ENCODE data around the gene CCDC106. TPM values are rescaled to one million over a fixed set of nuclear protein-coding genes. Genes with fewer than 3 reads are reported as not detected.

Gene CCDC106
- total RNA-seq, 1 donor = 8.5 TPM

- H3K4me3 ChIP-seq (ENCODE audit: low read depth, low read length) = peak overlapping the region; percentile 91
- DNase-seq (ENCODE audit: low read depth) = no peak
- no peak for TF ChIP-seq CTCF (IDR thresholded peaks at IDR 0.05; ENCODE audit: insufficient read depth, low read length)
Measured at GRCh38 chr19:55676889-55677505, 29.0 kb downstream of the CCDC106 start.

GRCh38 chr19:55677572-55678028 lies 29.6 kb downstream of the CCDC106 start:
- H3K4me3 ChIP-seq (ENCODE audit: low read depth, low read length) = no peak overlapping the region
- no peak for TF ChIP-seq CTCF (IDR thresholded peaks at IDR 0.05; ENCODE audit: insufficient read depth, low read length)
- DNase-seq (ENCODE audit: low read depth) = no peak

GRCh38 chr19:55678121-55678671 lies 30.2 kb downstream of the CCDC106 start:
- no peak for DNase-seq (ENCODE audit: low read depth)
- H3K4me3 ChIP-seq (ENCODE audit: low read depth, low read length) = no peak overlapping the region
- no peak for TF ChIP-seq CTCF (IDR thresholded peaks at IDR 0.05; ENCODE audit: insufficient read depth, low read length)

GRCh38 chr19:55679343-55680257 lies 31.6 kb downstream of the CCDC106 start:
- no peak for TF ChIP-seq CTCF (IDR thresholded peaks at IDR 0.05; ENCODE audit: insufficient read depth, low read length)
- no peak for DNase-seq (ENCODE audit: low read depth)
- no peak overlapping the region for H3K4me3 ChIP-seq (ENCODE audit: low read depth, low read length)

- no peak for DNase-seq (ENCODE audit: low read depth)
- no peak overlapping the region for H3K4me3 ChIP-seq (ENCODE audit: low read depth, low read length)
- no peak for TF ChIP-seq CTCF (IDR thresholded peaks at IDR 0.05; ENCODE audit: insufficient read depth, low read length)
Measured at GRCh38 chr19:55680339-55681130, 32.5 kb downstream of the CCDC106 start.

All from fibroblast of the aortic adventitia (primary cell).